ENCODE measurements around the gene CAMTA1. TPM values are rescaled to one million over a fixed set of nuclear protein-coding genes. Genes with fewer than 3 reads are reported as not detected.
A peak's percentile ranks its signal among the peaks of the same experiment; 100 is the strongest.

The CAMTA1 gene
- total RNA-seq, 1 experiment from 2014 or later: 102 TPM

- no peak overlapping the region for H3K4me3 ChIP-seq (ENCODE audit: insufficient read depth, low read depth, low read length)
- H3K36me3 ChIP-seq (replicated peaks; ENCODE audit: control insufficient read depth, insufficient read depth, low read length): no peaks in the 10 kb centered on the region
- DNase-seq: no peak
- no peaks in the 10 kb centered on the region; the same call in 1 of the 2 replicates for H3K27me3 ChIP-seq (ENCODE audit: control insufficient read depth, insufficient read depth, low read length)
These were observed 310.2 kb downstream of the CAMTA1 start for GRCh38 chr1:7095343-7095964.

- DNase-seq: no peak
- Histone ChIP-seq H3K36me3 (replicated peaks; ENCODE audit: control insufficient read depth, insufficient read depth, low read length) (no peaks in the 10 kb centered on the region), H3K27me3 (ENCODE audit: control insufficient read depth, insufficient read depth, low read length) (no peaks in the 10 kb centered on the region; the same call in 1 of the 2 replicates), H3K4me3 (ENCODE audit: insufficient read depth, low read depth, low read length) (no peak overlapping the region)
These were observed 312.8 kb downstream of the CAMTA1 start for GRCh38 chr1:7097938-7098592.

- no peak for DNase-seq
- Histone ChIP-seq H3K4me3 (ENCODE audit: insufficient read depth, low read depth, low read length) (no peak overlapping the region), H3K27me3 (ENCODE audit: control insufficient read depth, insufficient read depth, low read length) (no peaks in the 10 kb centered on the region; the same call in 1 of the 2 replicates), H3K36me3 (replicated peaks; ENCODE audit: control insufficient read depth, insufficient read depth, low read length) (no peaks in the 10 kb centered on the region)
These were observed 313.4 kb downstream of the CAMTA1 start for GRCh38 chr1:7098641-7099040.

- Histone ChIP-seq H3K36me3 (replicated peaks; ENCODE audit: control insufficient read depth, insufficient read depth, low read length) (no peaks in the 10 kb centered on the region), H3K27me3 (ENCODE audit: control insufficient read depth, insufficient read depth, low read length) (no peaks in the 10 kb centered on the region; the same call in 1 of the 2 replicates), H3K4me3 (ENCODE audit: insufficient read depth, low read depth, low read length) (no peak overlapping the region)
- DNase-seq: no peak
These were observed 315.2 kb downstream of the CAMTA1 start for GRCh38 chr1:7100479-7100878.

GRCh38 chr1:7101187-7101586, 315.9 kb downstream of the CAMTA1 start:
- no peak overlapping the region for H3K4me3 ChIP-seq (ENCODE audit: insufficient read depth, low read depth, low read length)
- no peak for DNase-seq
- no peaks in the 10 kb centered on the region for H3K36me3 ChIP-seq (replicated peaks; ENCODE audit: control insufficient read depth, insufficient read depth, low read length)
- H3K27me3 ChIP-seq (ENCODE audit: control insufficient read depth, insufficient read depth, low read length): no peaks in the 10 kb centered on the region; the same call in 1 of the 2 replicates

- DNase-seq: no peak
These were observed 318.1 kb downstream of the CAMTA1 start for GRCh38 chr1:7103361-7103782.

GRCh38 chr1:7103874-7104273, 318.6 kb downstream of the CAMTA1 start:
- no peak for DNase-seq
- H3K4me3 ChIP-seq (ENCODE audit: insufficient read depth, low read depth, low read length): no peak overlapping the region
- H3K27me3 ChIP-seq (ENCODE audit: control insufficient read depth, insufficient read depth, low read length): no peaks in the 10 kb centered on the region
- no peaks in the 10 kb centered on the region for H3K36me3 ChIP-seq (replicated peaks; ENCODE audit: control insufficient read depth, insufficient read depth, low read length)

More at GRCh38 chr1:7103361-7103782, 318.1 kb downstream of the CAMTA1 start:
- Histone ChIP-seq H3K27me3 (ENCODE audit: control insufficient read depth, insufficient read depth, low read length) (no peaks in the 10 kb centered on the region), H3K36me3 (replicated peaks; ENCODE audit: control insufficient read depth, insufficient read depth, low read length) (no peaks in the 10 kb centered on the region), H3K4me3 (ENCODE audit: insufficient read depth, low read depth, low read length) (no peak overlapping the region)

- DNase-seq: peak; percentile 56
- no peaks in the 10 kb centered on the region for H3K27me3 ChIP-seq (ENCODE audit: control insufficient read depth, insufficient read depth, low read length)
These were observed 319.1 kb downstream of the CAMTA1 start for GRCh38 chr1:7104339-7104738.

GRCh38 chr1:7105269-7105668, 320.0 kb downstream of the CAMTA1 start:
- Histone ChIP-seq H3K4me3 (ENCODE audit: insufficient read depth, low read depth, low read length) (no peak overlapping the region), H3K27me3 (ENCODE audit: control insufficient read depth, insufficient read depth, low read length) (no peaks in the 10 kb centered on the region), H3K36me3 (replicated peaks; ENCODE audit: control insufficient read depth, insufficient read depth, low read length) (no peaks in the 10 kb centered on the region)
- DNase-seq: no peak

More at GRCh38 chr1:7104339-7104738, 319.1 kb downstream of the CAMTA1 start:
- Histone ChIP-seq H3K4me3 (ENCODE audit: insufficient read depth, low read depth, low read length) (no peak overlapping the region), H3K36me3 (replicated peaks; ENCODE audit: control insufficient read depth, insufficient read depth, low read length) (no peaks in the 10 kb centered on the region)

GRCh38 chr1:7106442-7107108, 321.3 kb downstream of the CAMTA1 start:
- H3K4me3 ChIP-seq (ENCODE audit: insufficient read depth, low read depth, low read length): no peak overlapping the region
- no peak for DNase-seq
- no peaks in the 10 kb centered on the region for H3K27me3 ChIP-seq (ENCODE audit: control insufficient read depth, insufficient read depth, low read length)
- H3K36me3 ChIP-seq (replicated peaks; ENCODE audit: control insufficient read depth, insufficient read depth, low read length): no peaks in the 10 kb centered on the region

- Histone ChIP-seq H3K36me3 (replicated peaks; ENCODE audit: control insufficient read depth, insufficient read depth, low read length) (no peaks in the 10 kb centered on the region), H3K27me3 (ENCODE audit: control insufficient read depth, insufficient read depth, low read length) (no peaks in the 10 kb centered on the region), H3K4me3 (ENCODE audit: insufficient read depth, low read depth, low read length) (no peak overlapping the region)
- no peak for DNase-seq
These were observed 322.0 kb downstream of the CAMTA1 start for GRCh38 chr1:7107109-7107830.

- Histone ChIP-seq H3K4me3 (ENCODE audit: insufficient read depth, low read depth, low read length) (no peak overlapping the region), H3K36me3 (replicated peaks; ENCODE audit: control insufficient read depth, insufficient read depth, low read length) (no peaks in the 10 kb centered on the region), H3K27me3 (ENCODE audit: control insufficient read depth, insufficient read depth, low read length) (no peaks in the 10 kb centered on the region)
- no peak for DNase-seq
These were observed 323.0 kb downstream of the CAMTA1 start for GRCh38 chr1:7108251-7108650.

- Histone ChIP-seq H3K27me3 (ENCODE audit: control insufficient read depth, insufficient read depth, low read length) (no peaks in the 10 kb centered on the region), H3K36me3 (replicated peaks; ENCODE audit: control insufficient read depth, insufficient read depth, low read length) (no peaks in the 10 kb centered on the region), H3K4me3 (ENCODE audit: insufficient read depth, low read depth, low read length) (no peak overlapping the region)
- DNase-seq: no peak
These were observed 324.6 kb downstream of the CAMTA1 start for GRCh38 chr1:7109901-7110300.

- Histone ChIP-seq H3K4me3 (ENCODE audit: insufficient read depth, low read depth, low read length) (no peak overlapping the region), H3K27me3 (ENCODE audit: control insufficient read depth, insufficient read depth, low read length) (no peaks in the 10 kb centered on the region), H3K36me3 (replicated peaks; ENCODE audit: control insufficient read depth, insufficient read depth, low read length) (no peaks in the 10 kb centered on the region)
- no peak for DNase-seq
These were observed 325.1 kb downstream of the CAMTA1 start for GRCh38 chr1:7110321-7110720.
